DND-41 (cell line): ENCODE measurements around the gene NID2.

Experiments
- EZH2 ChIP-seq: IDR thresholded peaks from 3 replicates; pipeline ENCODE4 v1.6.1; 2012; ENCODE audit warnings: borderline replicate concordance, low read depth, mild to moderate bottlenecking, moderate library complexity, low read length, inconsistent platforms; ENCODE audit not compliant: severe bottlenecking
- TF ChIP-seq, protein P1 (sequence below): IDR thresholded peaks from 2 replicates; pipeline ENCODE4 v1.5.1; 2012; ENCODE audit warnings: borderline replicate concordance, low read length, moderate library complexity, mild to moderate bottlenecking; ENCODE audit not compliant: poor library complexity, severe bottlenecking; ENCODE audit errors: extremely low read depth

DNA sequence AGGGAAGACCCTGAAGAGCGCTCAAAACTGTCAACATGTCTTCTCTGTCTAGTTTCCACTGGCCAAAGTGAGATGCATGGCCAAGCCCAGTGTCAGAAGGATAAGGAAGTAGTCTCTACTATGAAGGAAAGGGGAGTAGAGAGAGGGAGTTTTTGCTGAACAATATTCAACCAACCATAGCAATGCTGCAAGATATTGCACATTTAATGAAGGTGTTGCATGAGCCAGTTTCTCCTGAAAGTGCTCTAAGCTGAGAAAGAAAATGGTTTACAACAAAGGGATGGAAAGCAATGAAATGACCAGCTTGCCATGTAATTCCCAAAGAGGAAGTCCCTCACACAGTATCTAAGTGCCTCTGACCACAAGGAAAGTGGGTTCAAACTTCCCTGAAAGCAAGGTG lies 40.0 kb upstream of the NID2 start:
- TF ChIP-seq, protein P1, sequence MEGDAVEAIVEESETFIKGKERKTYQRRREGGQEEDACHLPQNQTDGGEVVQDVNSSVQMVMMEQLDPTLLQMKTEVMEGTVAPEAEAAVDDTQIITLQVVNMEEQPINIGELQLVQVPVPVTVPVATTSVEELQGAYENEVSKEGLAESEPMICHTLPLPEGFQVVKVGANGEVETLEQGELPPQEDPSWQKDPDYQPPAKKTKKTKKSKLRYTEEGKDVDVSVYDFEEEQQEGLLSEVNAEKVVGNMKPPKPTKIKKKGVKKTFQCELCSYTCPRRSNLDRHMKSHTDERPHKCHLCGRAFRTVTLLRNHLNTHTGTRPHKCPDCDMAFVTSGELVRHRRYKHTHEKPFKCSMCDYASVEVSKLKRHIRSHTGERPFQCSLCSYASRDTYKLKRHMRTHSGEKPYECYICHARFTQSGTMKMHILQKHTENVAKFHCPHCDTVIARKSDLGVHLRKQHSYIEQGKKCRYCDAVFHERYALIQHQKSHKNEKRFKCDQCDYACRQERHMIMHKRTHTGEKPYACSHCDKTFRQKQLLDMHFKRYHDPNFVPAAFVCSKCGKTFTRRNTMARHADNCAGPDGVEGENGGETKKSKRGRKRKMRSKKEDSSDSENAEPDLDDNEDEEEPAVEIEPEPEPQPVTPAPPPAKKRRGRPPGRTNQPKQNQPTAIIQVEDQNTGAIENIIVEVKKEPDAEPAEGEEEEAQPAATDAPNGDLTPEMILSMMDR = no peak
- no peak for TF ChIP-seq EZH2
